ENCODE data around the gene GNAZ. TPM values are rescaled to one million over a fixed set of nuclear protein-coding genes. Genes with fewer than 3 reads are reported as not detected.

GNAZ gene
- polyA plus RNA-seq, 1 donor (not counting 4 experiments of a cell fraction or from before 2014, with no cell fraction given), result 0.03 TPM

DNA sequence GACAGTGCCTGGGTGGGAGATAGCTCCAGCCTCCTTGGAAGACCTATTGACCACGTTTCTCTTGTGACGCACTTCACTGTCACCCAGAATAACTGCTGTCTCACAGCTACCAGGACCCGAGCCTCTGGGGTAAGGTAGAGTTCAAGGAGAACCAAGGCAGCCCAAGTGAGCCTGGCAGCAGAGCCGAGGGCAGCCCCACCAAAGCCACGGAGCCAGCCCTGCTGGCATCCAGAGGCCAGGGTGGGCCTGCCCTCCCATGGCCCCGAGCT, 38.7 kb downstream of the GNAZ start:
- TF ChIP-seq EZH2 (IDR thresholded peaks at IDR 0.05; ENCODE audit: low read length), result no peak
- TF ChIP-seq, protein P1, sequence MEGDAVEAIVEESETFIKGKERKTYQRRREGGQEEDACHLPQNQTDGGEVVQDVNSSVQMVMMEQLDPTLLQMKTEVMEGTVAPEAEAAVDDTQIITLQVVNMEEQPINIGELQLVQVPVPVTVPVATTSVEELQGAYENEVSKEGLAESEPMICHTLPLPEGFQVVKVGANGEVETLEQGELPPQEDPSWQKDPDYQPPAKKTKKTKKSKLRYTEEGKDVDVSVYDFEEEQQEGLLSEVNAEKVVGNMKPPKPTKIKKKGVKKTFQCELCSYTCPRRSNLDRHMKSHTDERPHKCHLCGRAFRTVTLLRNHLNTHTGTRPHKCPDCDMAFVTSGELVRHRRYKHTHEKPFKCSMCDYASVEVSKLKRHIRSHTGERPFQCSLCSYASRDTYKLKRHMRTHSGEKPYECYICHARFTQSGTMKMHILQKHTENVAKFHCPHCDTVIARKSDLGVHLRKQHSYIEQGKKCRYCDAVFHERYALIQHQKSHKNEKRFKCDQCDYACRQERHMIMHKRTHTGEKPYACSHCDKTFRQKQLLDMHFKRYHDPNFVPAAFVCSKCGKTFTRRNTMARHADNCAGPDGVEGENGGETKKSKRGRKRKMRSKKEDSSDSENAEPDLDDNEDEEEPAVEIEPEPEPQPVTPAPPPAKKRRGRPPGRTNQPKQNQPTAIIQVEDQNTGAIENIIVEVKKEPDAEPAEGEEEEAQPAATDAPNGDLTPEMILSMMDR (optimal IDR thresholded peaks at IDR 0.05 in 1 of 3, IDR thresholded peaks at IDR 0.05 in 1 of 3, conservative IDR thresholded peaks at IDR 0.05 in 1 of 3; ENCODE audit: extremely low read depth in 1 of 3, insufficient read depth in 2 of 3, low read length in 3 of 3), result no peak
- DNase-seq (ENCODE audit: low read depth, low spot score) (no peak), FAIRE-seq (no peak)
- no peaks in the 10 kb centered on the region for H3K9me1 ChIP-seq (ENCODE audit: control insufficient read depth, extremely low read depth, insufficient read depth, low read length)
- no peak overlapping the region for H3K27ac ChIP-seq (ENCODE audit: control insufficient read depth, insufficient read depth, low read length)
- dilution Hi-C loops (cut with MboI; ENCODE audit: extremely low pct_ligation_motif_present, low sequenced_read_pairs), result no loop called here
- no peak overlapping the region for H3K4me3 ChIP-seq (ENCODE audit: control insufficient read depth in 2 of 3, extremely low read depth in 1 of 3, insufficient read depth in 2 of 3, low read depth in 1 of 3, low read length in 3 of 3)
- no peaks in the 10 kb centered on the region for H3K36me3 ChIP-seq (ENCODE audit: control insufficient read depth in 2 of 2, extremely low read depth in 1 of 2, insufficient read depth in 2 of 2, low read length in 2 of 2)
- H3K79me2 ChIP-seq (ENCODE audit: control insufficient read depth, insufficient read depth, low read length), result no peaks in the 10 kb centered on the region
- H3K9ac ChIP-seq (ENCODE audit: control insufficient read depth, extremely low read depth, insufficient read depth, low read length), result no peak overlapping the region
- H4K20me1 ChIP-seq (ENCODE audit: control insufficient read depth, extremely low read depth, insufficient read depth, low read length), result no peaks in the 10 kb centered on the region
- H3K4me1 ChIP-seq (ENCODE audit: control insufficient read depth, extremely low read depth, insufficient read depth, low read length), result no peaks in the 10 kb centered on the region
- no peaks in the 10 kb centered on the region for H3K27me3 ChIP-seq (ENCODE audit: control insufficient read depth, extremely low read depth, insufficient read depth, low read length)
- no peaks in the 10 kb centered on the region for H3K9me3 ChIP-seq (ENCODE audit: control insufficient read depth, low read depth, low read length)
- no peak overlapping the region for H2AFZ ChIP-seq (ENCODE audit: control insufficient read depth, low read length)
- H3K4me2 ChIP-seq (ENCODE audit: control insufficient read depth, extremely low read depth, insufficient read depth, low read depth, low read length), result no peak overlapping the region

DNA sequence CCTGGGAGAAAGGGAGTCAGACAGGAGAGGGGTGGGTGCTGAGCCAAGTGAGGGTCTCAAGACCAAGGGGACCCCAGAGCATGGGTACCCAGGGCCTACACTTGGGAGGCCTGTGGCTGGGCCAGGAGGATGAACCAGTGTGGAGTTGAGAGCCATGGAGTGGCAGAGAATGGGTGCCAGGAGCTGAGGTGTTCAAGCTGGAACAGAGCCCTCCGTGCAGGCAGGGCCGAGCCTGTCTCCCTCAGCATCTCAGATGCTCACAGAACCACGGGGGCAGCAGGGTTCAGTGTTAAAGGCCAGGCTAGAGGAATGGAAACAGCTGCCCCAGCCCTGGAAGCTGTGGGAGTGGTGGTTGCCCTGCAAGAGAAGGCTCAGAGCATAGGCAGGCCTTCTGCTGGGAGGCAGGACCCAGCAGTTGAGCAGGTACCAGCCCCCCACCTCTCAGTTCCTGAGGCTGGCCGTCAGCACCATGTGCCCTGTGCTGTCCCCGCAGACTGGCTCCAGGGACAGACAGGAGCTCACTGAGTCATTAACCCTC, 39.2 kb downstream of the GNAZ start:
- no peaks in the 10 kb centered on the region for H3K4me1 ChIP-seq (ENCODE audit: control insufficient read depth, extremely low read depth, insufficient read depth, low read length)
- no peaks in the 10 kb centered on the region for H3K79me2 ChIP-seq (ENCODE audit: control insufficient read depth, insufficient read depth, low read length)
- TF ChIP-seq EZH2 (IDR thresholded peaks at IDR 0.05; ENCODE audit: low read length), result no peak
- TF ChIP-seq, protein P1 (optimal IDR thresholded peaks at IDR 0.05 in 1 of 3, IDR thresholded peaks at IDR 0.05 in 1 of 3, conservative IDR thresholded peaks at IDR 0.05 in 1 of 3; ENCODE audit: extremely low read depth in 1 of 3, insufficient read depth in 2 of 3, low read length in 3 of 3), result no peak
- DNase-seq (ENCODE audit: low read depth, low spot score) (no peak), FAIRE-seq (no peak)
- no peaks in the 10 kb centered on the region for H4K20me1 ChIP-seq (ENCODE audit: control insufficient read depth, extremely low read depth, insufficient read depth, low read length)
- H3K36me3 ChIP-seq (ENCODE audit: control insufficient read depth in 2 of 2, extremely low read depth in 1 of 2, insufficient read depth in 2 of 2, low read length in 2 of 2), result no peaks in the 10 kb centered on the region
- dilution Hi-C loops (cut with MboI; ENCODE audit: extremely low pct_ligation_motif_present, low sequenced_read_pairs), result no loop called here
- no peak overlapping the region for H2AFZ ChIP-seq (ENCODE audit: control insufficient read depth, low read length)
- no peaks in the 10 kb centered on the region for H3K27me3 ChIP-seq (ENCODE audit: control insufficient read depth, extremely low read depth, insufficient read depth, low read length)
- no peak overlapping the region for H3K4me2 ChIP-seq (ENCODE audit: control insufficient read depth, extremely low read depth, insufficient read depth, low read depth, low read length)
- no peak overlapping the region for H3K27ac ChIP-seq (ENCODE audit: control insufficient read depth, insufficient read depth, low read length)
- no peak overlapping the region for H3K4me3 ChIP-seq (ENCODE audit: control insufficient read depth in 2 of 3, extremely low read depth in 1 of 3, insufficient read depth in 2 of 3, low read depth in 1 of 3, low read length in 3 of 3)
- H3K9me3 ChIP-seq (ENCODE audit: control insufficient read depth, low read depth, low read length), result no peaks in the 10 kb centered on the region
- no peak overlapping the region for H3K9ac ChIP-seq (ENCODE audit: control insufficient read depth, extremely low read depth, insufficient read depth, low read length)
- H3K9me1 ChIP-seq (ENCODE audit: control insufficient read depth, extremely low read depth, insufficient read depth, low read length), result no peaks in the 10 kb centered on the region

All from keratinocyte (primary cell).